ENCODE results near the gene P2RX6.
"Not testable (repeated sequence)": the region's sequence is repeated elsewhere in the genome, so short reads cannot be mapped to it uniquely, and the experiment has no call there.

The P2RX6 gene

GRCh38 chr22:21054046-21054713 is 39.2 kb downstream of the P2RX6 start:
- CTCF ChIA-PET: no interaction called here
- POLR2A ChIA-PET: no interaction called here
- TF ChIP-seq CTCF (IDR thresholded peaks at IDR 0.05; ENCODE audit: control extremely low read depth, extremely low read depth, low read depth, missing control alignments): no peak
- no peak for DNase-seq (ENCODE audit: extremely low spot score)

- no peak for DNase-seq (ENCODE audit: extremely low spot score)
- no peak for TF ChIP-seq CTCF (IDR thresholded peaks at IDR 0.05; ENCODE audit: control extremely low read depth, extremely low read depth, low read depth, missing control alignments)
- ChIA-PET POLR2A (no interaction called here), CTCF (no interaction called here)
These were observed 40.0 kb downstream of the P2RX6 start for GRCh38 chr22:21054714-21055563.

DNA sequence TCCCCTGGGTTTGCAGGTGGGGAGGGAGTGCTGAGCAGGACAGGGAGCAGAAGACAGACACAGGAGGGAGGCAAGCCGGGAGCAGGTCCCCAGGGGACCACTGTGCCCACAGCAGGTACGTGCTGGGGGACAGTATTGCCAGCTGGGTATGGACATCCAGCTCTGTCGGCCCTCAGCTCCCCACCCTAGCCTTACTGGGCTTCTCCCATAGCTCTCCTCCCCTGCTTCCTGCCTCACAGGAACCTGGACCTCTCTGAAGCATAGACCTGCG is 40.5 kb downstream of the P2RX6 start:
- ChIA-PET POLR2A (no interaction called here), CTCF (no interaction called here)
- no peak for DNase-seq (ENCODE audit: extremely low spot score)
- no peak for TF ChIP-seq CTCF (IDR thresholded peaks at IDR 0.05; ENCODE audit: control extremely low read depth, extremely low read depth, low read depth, missing control alignments)

DNA sequence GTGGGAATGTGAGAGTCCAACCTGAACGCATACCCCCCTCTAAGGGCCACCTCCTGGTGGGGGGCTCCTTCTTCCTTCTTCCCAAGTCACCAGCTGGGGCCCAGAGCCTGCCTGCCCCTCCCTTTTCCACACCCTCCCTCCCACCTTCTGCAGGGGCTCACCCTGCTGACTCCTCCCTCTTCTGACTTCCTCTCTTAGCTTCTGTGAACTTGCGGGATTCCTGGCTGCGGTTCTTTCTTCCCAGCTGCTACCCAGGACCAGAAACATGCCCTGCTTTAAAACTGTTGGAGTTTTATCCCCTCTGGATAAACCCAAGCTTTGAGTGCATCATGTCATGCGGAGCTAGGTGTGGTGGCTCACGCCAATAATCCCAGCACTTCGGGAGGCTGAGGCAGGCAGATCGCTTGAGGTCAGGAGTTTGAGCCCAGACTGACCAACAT is 40.9 kb downstream of the P2RX6 start:
- TF ChIP-seq CTCF (IDR thresholded peaks at IDR 0.05; ENCODE audit: control extremely low read depth, extremely low read depth, low read depth, missing control alignments): no peak
- CTCF ChIA-PET: no interaction called here
- no peak for DNase-seq (ENCODE audit: extremely low spot score)
- POLR2A ChIA-PET: no interaction called here

GRCh38 chr22:21060363-21060762 is 45.4 kb downstream of the P2RX6 start:
- POLR2A ChIA-PET; CTCF ChIA-PET; DNase-seq (ENCODE audit: extremely low spot score): not testable (repeated sequence)

GRCh38 chr22:21061660-21062321 is 46.8 kb downstream of the P2RX6 start:
- POLR2A ChIA-PET: interaction anchor here (0.6 kb wide), 1 partner anchor 253 kb away, joined by 3 read pairs; no protein-coding TSS in a partner anchor
- DNase-seq (ENCODE audit: extremely low spot score); CTCF ChIA-PET: not testable (repeated sequence)

- CTCF ChIA-PET: interaction anchor here (1.2 kb wide), 2 partner anchors 38 kb away, joined by 3 read pairs; no protein-coding TSS in a partner anchor
- POLR2A ChIA-PET; DNase-seq (ENCODE audit: extremely low spot score): not testable (repeated sequence)
These were observed 49.5 kb downstream of the P2RX6 start for GRCh38 chr22:21064425-21064824.

All from GM10248 (cell line).